H9 (cell line): Measurements from ENCODE around the gene IL32. TPM values are rescaled to one million over a fixed set of nuclear protein-coding genes. Genes with fewer than 3 reads are reported as not detected.
A peak's percentile ranks its signal among the peaks of the same experiment; 100 is the strongest.

Source experiments
- DNase-seq: peaks from one replicate; pipeline ENCODE4 v3.0.0-alpha.2; 2017
- H2AFZ ChIP-seq: one replicate; pipeline ENCODE4 v1.6.1; 2013; ENCODE audit warnings: mild to moderate bottlenecking, low read length, control low read depth, moderate library complexity
- H2AK5ac ChIP-seq: 2 replicates; pipeline ENCODE4 v1.6.1; 2013; ENCODE audit warnings: low read length, control low read depth, mixed read lengths; ENCODE audit not compliant: insufficient read length
- H2BK120ac ChIP-seq: one replicate; pipeline ENCODE4 v1.6.1; 2013; ENCODE audit warnings: low read depth, mild to moderate bottlenecking, low read length, control low read depth, inconsistent platforms; ENCODE audit not compliant: poor library complexity, severe bottlenecking
- H2BK12ac ChIP-seq: 2 replicates; pipeline ENCODE4 v1.6.1; 2013; ENCODE audit warnings: low read length, control low read depth, mixed read lengths, low read depth; ENCODE audit not compliant: insufficient read length
- H2BK15ac ChIP-seq: 2 replicates; pipeline ENCODE4 v1.6.1; 2013; ENCODE audit warnings: low read depth, low read length, control low read depth
- H2BK20ac ChIP-seq: one replicate; pipeline ENCODE4 v1.6.1; 2013; ENCODE audit warnings: low read depth, mild to moderate bottlenecking, low read length, control low read depth, inconsistent platforms; ENCODE audit not compliant: poor library complexity, severe bottlenecking
- H2BK5ac ChIP-seq: 2 replicates; pipeline ENCODE4 v1.6.1; 2013; ENCODE audit warnings: low read length, control low read depth, mixed read lengths; ENCODE audit not compliant: insufficient read length
- H3K14ac ChIP-seq: 2 replicates; pipeline ENCODE4 v1.6.1; 2013; ENCODE audit warnings: low read length, control low read depth; ENCODE audit not compliant: insufficient read depth
- H3K18ac ChIP-seq: 2 replicates; pipeline ENCODE4 v1.6.1; 2013; ENCODE audit warnings: low read depth, mild to moderate bottlenecking, mixed read lengths, low read length, control low read depth; ENCODE audit not compliant: insufficient read length
- H3K23ac ChIP-seq: 2 replicates; pipeline ENCODE4 v1.6.1; 2013; ENCODE audit warnings: low read length, control low read depth, mixed read lengths, low read depth; ENCODE audit not compliant: insufficient read length
- H3K23me2 ChIP-seq: 2 replicates; pipeline ENCODE4 v1.6.1; 2013; ENCODE audit warnings: low read depth, mild to moderate bottlenecking, mixed read lengths, low read length, control low read depth; ENCODE audit not compliant: insufficient read length, poor library complexity, severe bottlenecking
- H3K27ac ChIP-seq: 2 replicates; pipeline ENCODE4 v1.5.1; 2013; ENCODE audit warnings: low read length, control low read depth, mixed read lengths, low read depth; ENCODE audit not compliant: insufficient read length
- H3K27me3 ChIP-seq: 2 replicates; pipeline ENCODE4 v1.6.1; 2013; ENCODE audit warnings: low read length, control low read depth, inconsistent platforms; ENCODE audit not compliant: insufficient read depth
- H3K4ac ChIP-seq: 2 replicates; pipeline ENCODE4 v1.6.1; 2013; ENCODE audit warnings: low read depth, mild to moderate bottlenecking, control low read depth, inconsistent platforms, low read length, moderate library complexity
- H3K4me1 ChIP-seq: 2 replicates; pipeline ENCODE4 v1.6.1; 2013; ENCODE audit warnings: low read length, control low read depth, inconsistent platforms; ENCODE audit not compliant: insufficient read depth
- H3K4me2 ChIP-seq: 2 replicates; pipeline ENCODE4 v1.6.1; 2013; ENCODE audit warnings: low read length, control low read depth, mixed read lengths; ENCODE audit not compliant: insufficient read length, insufficient read depth
- H3K56ac ChIP-seq: 2 replicates; pipeline ENCODE4 v1.6.1; 2013; ENCODE audit warnings: low read depth, mild to moderate bottlenecking, mixed read lengths, low read length, control low read depth; ENCODE audit not compliant: insufficient read length
- H3K79me1 ChIP-seq: 2 replicates; pipeline ENCODE4 v1.6.1; 2013; ENCODE audit warnings: low read depth, mild to moderate bottlenecking, moderate library complexity, low read length, control low read depth, inconsistent platforms; ENCODE audit not compliant: insufficient read depth, poor library complexity, severe bottlenecking
- H3K79me2 ChIP-seq: 2 replicates; pipeline ENCODE4 v1.6.1; 2013; ENCODE audit warnings: low read length, control low read depth, inconsistent platforms; ENCODE audit not compliant: insufficient read depth
- H3K9ac ChIP-seq: 2 replicates; pipeline ENCODE4 v1.6.1; 2013; ENCODE audit warnings: low read length, control low read depth, mixed read lengths; ENCODE audit not compliant: insufficient read length; ENCODE audit errors: extremely low read depth
- H3K9me3 ChIP-seq: one replicate; pipeline ENCODE4 v1.6.1; 2013; ENCODE audit warnings: low read depth, low read length, inconsistent platforms; ENCODE audit not compliant: control insufficient read depth
- H3T11ph ChIP-seq: one replicate; pipeline ENCODE4 v1.6.1; 2013; ENCODE audit warnings: mild to moderate bottlenecking, low read length, control low read depth, inconsistent platforms
- H4K20me1 ChIP-seq: one replicate; pipeline ENCODE4 v1.6.1; 2013; ENCODE audit not compliant: control insufficient read depth, insufficient read length, insufficient read depth
- H4K5ac ChIP-seq: 2 replicates; pipeline ENCODE4 v1.6.1; 2013; ENCODE audit warnings: low read depth, mild to moderate bottlenecking, mixed read lengths, low read length, control low read depth; ENCODE audit not compliant: insufficient read length
- H4K8ac ChIP-seq: replicated peaks from 2 replicates; pipeline ENCODE4 v1.6.1; 2013; ENCODE audit warnings: low read length, control low read depth, mixed read lengths, low read depth; ENCODE audit not compliant: insufficient read length
- H4K91ac ChIP-seq: 2 replicates; pipeline ENCODE4 v1.6.1; 2013; ENCODE audit warnings: low read depth, mild to moderate bottlenecking, moderate library complexity, mixed read lengths, low read length, control low read depth; ENCODE audit not compliant: insufficient read length
- H3K27ac Mint-ChIP-seq, 3 experiments: 2 replicates in 2 of 3; 3 replicates in 1 of 3; pipeline ENCODE4 v1.8.0; 2020 to 2021; ENCODE audit warnings: mixed read lengths in 3 of 3, mild to moderate bottlenecking in 1 of 3, moderate library complexity in 1 of 3
- H3K27me3 Mint-ChIP-seq: 2 replicates; pipeline ENCODE4 v1.8.0; 2021; ENCODE audit warnings: low read depth, mild to moderate bottlenecking, moderate library complexity, mixed read lengths
- H3K36me3 Mint-ChIP-seq, 3 experiments: 2 replicates in 2 of 3; 3 replicates in 1 of 3; pipeline ENCODE4 v1.8.0; 2020 to 2021; ENCODE audit warnings: low read depth in 3 of 3, mixed read lengths in 3 of 3; ENCODE audit not compliant: insufficient read depth in 1 of 3
- H3K4me1 Mint-ChIP-seq, 2 experiments: 2 replicates each; pipeline ENCODE4 v1.8.0; 2020; ENCODE audit warnings: mixed read lengths in 2 of 2
- H3K4me3 Mint-ChIP-seq, 2 experiments: 2 replicates in 1 of 2; 3 replicates in 1 of 2; pipeline ENCODE4 v1.8.0; 2020 to 2021; ENCODE audit warnings: mild to moderate bottlenecking in 2 of 2, mixed read lengths in 2 of 2, moderate library complexity in 1 of 2
- H3K9me3 Mint-ChIP-seq, 2 experiments: 2 replicates in 1 of 2; 3 replicates in 1 of 2; pipeline ENCODE4 v1.8.0; 2020; ENCODE audit warnings: mild to moderate bottlenecking in 2 of 2, mixed read lengths in 2 of 2, moderate library complexity in 1 of 2
- CTCF ChIP-seq: fragments of 200-600 bp; sonication (generic); conservative IDR thresholded peaks from 3 replicates; pipeline ENCODE4 v1.8.0; 2021; ENCODE audit warnings: antibody characterized with exemption, mild to moderate bottlenecking
- WGBS: extraction: QIAGEN DNeasy Blood & Tissue Kit; methylation state at CpG from one replicate; pipeline ENCODE4 v1.1.7; 2013; ENCODE audit warnings: missing lambda C conversion rate, low lambda C conversion rate, mixed read lengths; ENCODE audit not compliant: insufficient read length; ENCODE audit errors: extremely low coverage; 5-methylcytosine and 5-hydroxymethylcytosine counted together
- total RNA-seq: library from RNA; stranded (reverse); gene quantifications from 2 replicates; pipeline ENCODE4 v1.2.1, GENCODE V29; 2021

IL32 gene
- total RNA-seq, 1 experiment from 2014 or later: 2.0 TPM

- Histone ChIP-seq H2BK5ac (no peak overlapping the region), H2BK12ac (no peak overlapping the region), H4K91ac (no peak overlapping the region), H3K56ac (no peak overlapping the region), H3K4ac (no peak overlapping the region), H4K5ac (no peak overlapping the region), H3K79me2 (no peaks in the 10 kb centered on the region), H3K23ac (no peak overlapping the region), H3K4me2 (no peak overlapping the region), H3K27me3 (no peaks in the 10 kb centered on the region), H2BK120ac (no peak overlapping the region), H3K9me3 (no peaks in the 10 kb centered on the region), H3K9ac (no peak overlapping the region), H3K27ac (no peak overlapping the region), H2BK20ac (no peak overlapping the region), H3K14ac (no peak overlapping the region), H3K79me1 (no peaks in the 10 kb centered on the region), H3K4me1 (no peaks in the 10 kb centered on the region), H4K20me1 (no peaks in the 10 kb centered on the region), H2BK15ac (no peak overlapping the region), H3K18ac (peak overlapping the region; percentile 47), H3K23me2 (peaks cover 7% of the 10 kb centered on the region), H3T11ph (no peak overlapping the region), H2AFZ (no peak overlapping the region), H2AK5ac (no peak overlapping the region), H4K8ac (no peak overlapping the region)
- peak overlapping the region in 1 of 2 experiments; percentile 5; a peak in 1 of 5 replicates for H3K4me3 Mint-ChIP-seq
- no peaks in the 10 kb centered on the region; a peak in 2 of 7 replicates for H3K36me3 Mint-ChIP-seq
- no peaks in the 10 kb centered on the region; a peak in 1 of 5 replicates for H3K9me3 Mint-ChIP-seq
- no peak for TF ChIP-seq CTCF
- WGBS: no CpG with 5 or more reads among the region's 8 CpGs
- peaks cover 24 to 29% of the 10 kb centered on the region in 2 experiments for H3K4me1 Mint-ChIP-seq
- peak overlapping the region in 2 of 3 experiments; percentile 19 to 49; a peak in 1 of 7 replicates for H3K27ac Mint-ChIP-seq
- no peak for DNase-seq
- peaks cover 19% of the 10 kb centered on the region for H3K27me3 Mint-ChIP-seq
These were observed 1.6 kb upstream of the IL32 start for GRCh38 chr16:3063625-3064386.
